Hematopoietic multipotent progenitor cell treated with erythropoietin and hydrocortisone succinate and interleukin-3 and kit ligand, for 15 days (in vitro differentiated cells): ENCODE results near the gene TMEM87B.
"Not testable (repeated sequence)": the region's sequence is repeated elsewhere in the genome, so short reads cannot be mapped to it uniquely, and the experiment has no call there.

Experiments used
- DNase-seq: peaks from one replicate; pipeline ENCODE4 v3.0.0-alpha.2; 2015; ENCODE audit warnings: low spot score

Gene TMEM87B

DNA sequence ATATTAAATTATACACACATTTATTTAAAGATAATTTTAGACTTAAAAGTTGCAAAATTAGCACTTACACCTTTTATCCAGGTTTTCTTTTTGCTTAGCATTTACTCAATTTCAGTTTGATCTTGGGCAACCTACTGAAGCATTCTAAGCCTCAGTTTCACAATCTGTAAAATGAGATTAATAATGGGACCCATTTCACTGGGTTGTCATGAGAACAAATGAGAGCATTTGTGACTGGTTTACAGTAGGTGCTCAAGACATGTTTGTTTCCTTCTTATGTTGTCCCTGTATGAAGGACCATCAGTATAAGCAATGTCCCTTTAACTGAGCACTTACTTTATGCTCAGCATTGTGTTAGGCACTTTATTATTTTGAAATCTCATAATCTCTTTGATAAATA lies 78.3 kb downstream of the TMEM87B start:
- no peak for DNase-seq

DNA sequence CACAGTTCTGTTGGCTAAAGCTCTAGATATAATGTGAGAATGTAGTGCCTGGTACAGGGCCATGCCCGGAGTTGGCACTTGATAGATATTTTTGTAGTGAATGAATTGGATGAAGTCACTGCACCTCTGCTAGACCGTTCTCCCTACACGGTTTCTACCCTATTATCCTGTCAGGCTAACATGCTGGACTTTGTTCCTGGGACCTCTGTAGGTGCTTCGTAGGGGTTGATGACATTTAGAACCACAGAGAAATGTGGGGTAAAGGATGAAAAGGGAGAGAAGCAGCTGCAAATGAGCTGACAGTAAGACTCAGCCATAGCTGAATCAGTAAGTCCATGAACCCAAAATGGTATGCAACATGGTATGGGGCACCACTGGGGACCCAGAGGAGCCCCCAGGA lies 79.1 kb downstream of the TMEM87B start:
- DNase-seq = no peak

DNA sequence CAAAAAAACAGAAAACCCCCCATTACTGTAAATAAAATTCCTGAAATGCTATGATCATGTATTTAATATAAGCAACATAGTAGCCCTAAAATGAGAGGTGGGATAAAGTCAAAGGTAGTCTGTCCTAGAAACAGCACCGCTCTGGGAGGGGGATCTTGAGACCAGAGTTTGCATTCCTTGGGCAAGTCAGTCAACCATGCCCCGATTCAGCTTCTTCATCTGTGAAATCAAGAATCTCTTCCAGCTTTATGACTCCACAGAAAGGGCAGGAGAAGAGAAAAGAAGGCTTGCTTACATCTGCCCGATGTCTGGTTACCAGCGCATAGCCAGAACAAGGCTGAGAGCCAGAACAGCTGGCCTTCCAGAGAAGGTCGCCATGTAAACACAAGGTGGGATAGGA lies 81.0 kb downstream of the TMEM87B start:
- DNase-seq = no peak

DNA sequence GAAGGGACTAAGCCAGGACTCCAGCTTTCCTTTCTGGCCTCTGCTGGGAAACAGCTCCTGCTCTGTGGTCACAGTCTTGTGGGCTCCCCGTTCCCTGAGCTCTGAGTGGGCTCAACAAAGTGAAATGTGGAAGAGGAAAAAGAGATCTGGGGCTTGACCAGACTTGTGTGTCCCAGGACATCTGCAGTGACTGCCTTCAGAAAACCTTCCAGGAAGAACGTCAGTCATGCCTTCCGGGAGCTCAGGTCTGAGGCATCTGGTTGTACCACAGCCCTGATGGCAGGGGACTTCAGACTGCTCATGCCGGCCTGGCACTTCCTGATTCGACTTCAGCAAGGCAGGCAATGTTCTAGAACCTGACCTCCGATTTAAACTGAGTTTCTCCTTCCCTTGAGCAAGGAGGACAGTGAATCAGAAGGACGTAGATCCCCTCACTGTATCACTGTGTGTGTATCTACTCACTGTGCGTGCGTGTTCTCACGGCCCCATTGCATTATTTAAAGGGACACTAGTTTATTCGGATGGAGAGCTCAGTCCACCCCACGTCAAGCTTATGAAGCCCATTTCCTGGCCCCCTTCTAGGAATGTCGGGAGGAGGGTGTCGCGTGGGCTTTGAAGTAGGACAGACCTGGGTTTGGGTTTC lies 82.6 kb downstream of the TMEM87B start:
- DNase-seq = no peak

DNA sequence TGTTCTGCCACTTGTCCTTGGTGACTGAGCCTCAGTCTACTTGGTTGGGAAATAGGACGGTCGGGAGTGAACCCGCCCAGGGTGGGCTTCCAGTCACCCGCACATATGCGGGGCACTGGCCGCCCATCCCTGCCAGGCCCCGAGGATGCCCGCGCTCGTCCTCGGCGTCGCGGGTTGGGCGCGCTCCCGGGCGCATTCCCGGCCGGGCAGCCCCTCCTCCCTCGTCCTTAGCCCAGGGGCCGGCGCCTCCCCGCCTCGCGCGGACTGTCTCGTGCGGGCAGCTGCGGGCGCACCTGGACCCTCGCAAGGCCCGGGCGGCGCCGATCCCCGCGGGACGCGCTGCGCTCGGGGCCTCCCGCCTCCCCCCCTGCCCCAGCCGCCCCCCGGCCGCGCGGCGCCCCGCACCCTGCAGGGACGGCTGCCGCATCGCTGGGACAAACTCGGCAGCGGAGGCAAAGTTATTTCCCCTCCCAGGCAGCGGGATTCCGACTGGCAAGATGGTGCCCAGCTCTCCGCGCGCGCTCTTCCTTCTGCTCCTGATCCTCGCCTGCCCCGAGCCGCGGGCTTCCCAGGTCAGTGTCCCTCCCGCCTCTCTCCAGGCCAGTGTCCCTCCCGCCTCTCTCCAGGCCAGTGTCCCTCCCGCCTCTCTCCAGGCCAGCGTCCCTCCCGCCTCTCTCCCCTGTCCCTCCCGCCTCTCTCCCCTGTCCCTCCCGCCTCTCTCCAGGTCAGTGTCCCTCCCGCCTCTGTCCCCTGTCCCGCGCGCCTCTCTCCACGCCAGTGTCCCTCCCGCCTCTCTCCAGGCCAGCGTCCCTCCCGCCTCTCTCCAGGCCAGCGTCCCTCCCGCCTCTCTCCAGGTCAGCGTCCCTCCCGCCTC lies 83.3 kb downstream of the TMEM87B start, which contains the start of gene FBLN7:
Gene FBLN7 (plus strand): TSS at position 227 of the 874 bp plus-strand sequence. CDS start 271 bp downstream, at position 498.
- no peak for DNase-seq

DNA sequence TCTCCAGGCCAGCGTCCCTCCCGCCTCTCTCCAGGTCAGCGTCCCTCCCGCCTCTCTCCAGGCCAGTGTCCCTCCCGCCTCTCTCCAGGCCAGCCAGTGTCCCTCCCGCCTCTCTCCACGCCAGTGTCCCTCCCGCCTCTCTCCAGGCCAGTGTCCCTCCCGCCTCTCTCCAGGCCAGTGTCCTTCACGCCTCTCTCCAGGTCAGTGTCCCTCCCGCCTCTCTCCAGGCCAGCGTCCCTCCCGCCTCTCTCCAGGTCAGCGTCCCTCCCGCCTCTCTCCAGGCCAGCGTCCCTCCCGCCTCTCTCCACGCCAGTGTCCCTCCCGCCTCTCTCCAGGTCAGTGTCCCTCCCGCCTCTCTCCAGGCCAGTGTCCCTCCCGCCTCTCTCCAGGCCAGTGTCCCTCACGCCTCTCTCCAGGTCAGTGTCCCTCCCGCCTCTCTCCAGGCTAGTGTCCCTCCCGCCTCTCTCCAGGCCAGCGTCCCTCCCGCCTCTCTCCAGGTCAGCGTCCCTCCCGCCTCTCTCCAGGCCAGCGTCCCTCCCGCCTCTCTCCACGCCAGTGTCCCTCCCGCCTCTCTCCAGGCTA lies 84.1 kb downstream of the TMEM87B start:
- not testable (repeated sequence) for DNase-seq

DNA sequence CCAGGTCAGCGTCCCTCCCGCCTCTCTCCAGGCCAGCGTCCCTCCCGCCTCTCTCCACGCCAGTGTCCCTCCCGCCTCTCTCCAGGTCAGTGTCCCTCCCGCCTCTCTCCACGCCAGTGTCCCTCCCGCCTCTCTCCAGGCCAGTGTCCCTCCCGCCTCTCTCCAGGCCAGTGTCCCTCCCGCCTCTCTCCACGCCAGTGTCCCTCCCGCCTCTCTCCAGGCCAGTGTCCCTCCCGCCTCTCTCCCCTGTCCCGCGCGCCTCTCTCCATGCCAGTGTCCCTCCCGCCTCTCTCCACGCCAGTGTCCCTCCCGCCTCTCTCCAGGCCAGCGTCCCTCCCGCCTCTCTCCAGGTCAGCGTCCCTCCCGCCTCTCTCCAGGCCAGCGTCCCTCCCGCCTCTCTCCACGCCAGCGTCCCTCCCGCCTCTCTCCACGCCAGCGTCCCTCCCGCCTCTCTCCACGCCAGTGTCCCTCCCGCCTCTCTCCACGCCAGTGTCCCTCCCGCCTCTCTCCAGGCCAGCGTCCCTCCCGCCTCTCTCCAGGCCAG lies 84.7 kb downstream of the TMEM87B start:
- DNase-seq = not testable (repeated sequence)

DNA sequence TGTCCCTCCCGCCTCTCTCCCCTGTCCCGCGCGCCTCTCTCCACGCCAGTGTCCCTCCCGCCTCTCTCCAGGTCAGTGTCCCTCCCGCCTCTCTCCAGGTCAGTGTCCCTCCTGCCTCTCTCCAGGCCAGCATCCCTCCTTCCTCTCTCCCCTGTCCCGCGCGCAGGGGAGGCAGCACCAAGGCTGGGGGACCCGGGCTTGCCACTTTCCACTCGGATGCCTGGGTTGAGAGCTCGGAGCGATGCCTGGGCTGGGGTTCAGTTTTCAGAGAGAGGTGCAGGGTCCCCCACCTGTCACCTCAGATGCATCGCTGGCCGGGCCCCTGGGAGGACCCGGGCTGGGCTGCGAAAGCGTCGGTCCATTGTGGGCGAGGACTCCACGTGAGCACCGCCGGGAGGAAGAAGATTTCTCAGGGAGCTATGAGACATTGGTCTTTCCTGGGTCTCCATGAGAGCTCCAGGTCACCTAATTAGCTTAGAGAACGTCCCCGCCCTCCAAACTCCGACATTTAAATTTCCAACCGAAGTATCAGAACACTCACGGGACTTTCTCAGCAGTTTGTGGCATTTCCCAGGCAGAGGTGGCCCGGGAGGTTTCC lies 85.2 kb downstream of the TMEM87B start:
- DNase-seq = no peak

DNA sequence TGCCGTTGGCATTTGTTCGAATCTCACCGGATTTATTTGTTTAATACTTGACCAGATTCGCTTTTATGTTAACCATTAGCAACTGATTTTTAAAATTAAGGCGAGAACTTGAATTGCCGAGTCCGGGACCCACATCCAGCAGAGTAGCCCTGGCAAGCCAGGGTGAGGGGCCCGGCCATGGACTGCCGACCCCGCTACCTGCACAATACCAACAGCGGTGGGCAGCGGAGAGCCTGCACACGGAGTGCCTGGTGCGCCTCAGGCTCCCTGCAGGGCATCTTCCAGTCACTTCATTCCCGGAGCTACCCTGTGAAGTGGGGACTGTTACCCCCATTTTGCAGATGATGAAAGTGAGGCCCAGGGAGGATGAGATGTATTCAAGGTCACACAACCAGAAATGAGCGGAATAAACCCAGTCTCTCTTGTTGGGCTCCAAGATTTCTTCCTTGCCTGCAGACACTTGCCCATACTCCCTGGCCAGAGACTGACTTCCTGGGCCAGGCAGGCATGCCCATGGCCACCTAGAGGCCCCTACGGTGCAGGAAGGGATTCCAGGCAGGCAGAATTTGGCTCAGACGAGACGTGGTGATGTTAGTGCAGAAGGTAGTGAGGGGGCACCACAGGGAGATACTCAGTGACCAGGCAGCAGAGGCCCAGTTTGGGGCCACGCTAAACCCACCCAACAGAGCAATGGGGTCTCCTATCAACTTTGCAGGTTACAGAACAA lies 86.0 kb downstream of the TMEM87B start:
- DNase-seq = no peak

DNA sequence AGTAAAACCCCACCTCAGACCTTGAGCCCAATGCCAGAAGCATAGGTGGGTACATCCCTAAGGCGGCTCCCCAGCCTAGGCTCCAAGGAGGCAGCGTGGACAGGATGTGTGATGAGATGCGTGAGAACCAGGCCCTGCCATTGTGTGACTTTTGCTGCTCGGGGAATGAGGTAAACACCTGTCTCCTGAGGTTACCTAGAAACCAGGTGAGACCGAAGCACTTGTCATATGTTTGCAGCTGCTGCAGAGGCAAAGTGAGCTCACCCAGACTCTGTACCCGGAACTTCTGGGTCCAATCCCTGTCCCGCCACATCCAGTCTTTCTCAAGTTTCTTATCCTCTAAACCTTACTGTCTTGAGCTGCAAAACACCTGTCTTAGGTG lies 86.5 kb downstream of the TMEM87B start:
- DNase-seq = no peak

DNA sequence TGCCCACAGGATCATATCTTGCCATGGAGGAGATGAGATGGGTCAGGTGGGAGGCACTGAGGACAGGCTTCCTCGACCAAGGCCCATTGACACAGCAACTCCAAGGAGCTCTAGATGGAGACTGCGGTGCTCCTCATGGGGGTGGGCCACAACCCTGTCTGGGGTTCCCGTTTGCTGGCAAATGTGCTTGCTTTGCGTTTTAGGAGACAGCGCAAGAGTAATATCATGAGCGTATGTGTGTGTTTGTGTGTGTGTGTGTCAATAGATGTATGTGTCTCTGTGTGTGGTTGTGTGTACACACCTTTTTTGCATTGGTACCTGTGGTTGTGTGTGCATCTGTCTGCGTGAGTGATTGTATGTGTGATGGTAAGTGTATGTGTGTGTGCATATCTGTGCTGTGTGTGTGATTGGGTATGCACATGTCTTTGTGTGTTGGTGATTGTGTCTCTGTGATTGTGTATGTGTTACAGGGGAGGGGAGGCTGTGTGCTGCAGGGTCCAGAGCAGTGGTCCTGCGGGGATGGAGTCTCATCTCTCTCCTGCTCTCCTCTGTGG lies 87.5 kb downstream of the TMEM87B start:
- no peak for DNase-seq

DNA sequence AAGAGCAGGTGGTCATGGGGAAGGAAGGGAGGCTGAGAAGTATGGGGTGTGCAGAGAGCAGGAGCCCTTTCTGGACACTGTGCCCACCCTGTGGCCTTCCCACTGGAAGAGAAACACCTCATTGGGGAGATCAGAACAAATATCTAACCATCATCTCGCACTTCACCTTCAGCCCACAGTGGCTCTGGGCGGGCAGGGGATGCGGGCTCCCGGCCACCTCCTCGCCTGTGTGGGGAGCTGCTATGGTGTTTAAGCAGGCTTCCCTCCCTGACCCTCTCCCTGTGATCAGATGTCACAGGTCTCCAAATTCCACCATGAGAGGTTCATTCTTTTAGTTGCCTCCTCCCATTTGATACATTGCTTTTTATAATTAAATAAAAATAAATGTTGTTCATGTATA lies 88.1 kb downstream of the TMEM87B start:
- DNase-seq = no peak

DNA sequence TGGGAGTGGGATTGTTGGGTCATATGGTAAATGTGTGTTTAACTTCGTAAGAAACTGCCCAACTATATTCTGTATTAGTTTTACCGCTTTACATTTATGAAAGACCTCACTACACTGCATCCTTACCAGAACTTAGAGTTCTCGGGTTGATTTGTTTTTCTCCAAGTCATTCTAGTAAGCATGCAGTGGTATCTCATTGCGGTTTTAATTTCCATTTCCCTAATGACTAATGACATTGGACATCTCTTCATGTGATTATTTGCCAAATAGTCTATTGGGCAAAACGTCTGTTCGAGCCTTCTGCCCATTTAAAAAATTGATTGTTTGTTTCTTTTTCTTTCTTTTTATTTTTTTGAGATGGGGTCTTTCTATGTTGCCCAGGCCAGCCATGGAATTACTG lies 89.9 kb downstream of the TMEM87B start:
- DNase-seq = no peak

DNA sequence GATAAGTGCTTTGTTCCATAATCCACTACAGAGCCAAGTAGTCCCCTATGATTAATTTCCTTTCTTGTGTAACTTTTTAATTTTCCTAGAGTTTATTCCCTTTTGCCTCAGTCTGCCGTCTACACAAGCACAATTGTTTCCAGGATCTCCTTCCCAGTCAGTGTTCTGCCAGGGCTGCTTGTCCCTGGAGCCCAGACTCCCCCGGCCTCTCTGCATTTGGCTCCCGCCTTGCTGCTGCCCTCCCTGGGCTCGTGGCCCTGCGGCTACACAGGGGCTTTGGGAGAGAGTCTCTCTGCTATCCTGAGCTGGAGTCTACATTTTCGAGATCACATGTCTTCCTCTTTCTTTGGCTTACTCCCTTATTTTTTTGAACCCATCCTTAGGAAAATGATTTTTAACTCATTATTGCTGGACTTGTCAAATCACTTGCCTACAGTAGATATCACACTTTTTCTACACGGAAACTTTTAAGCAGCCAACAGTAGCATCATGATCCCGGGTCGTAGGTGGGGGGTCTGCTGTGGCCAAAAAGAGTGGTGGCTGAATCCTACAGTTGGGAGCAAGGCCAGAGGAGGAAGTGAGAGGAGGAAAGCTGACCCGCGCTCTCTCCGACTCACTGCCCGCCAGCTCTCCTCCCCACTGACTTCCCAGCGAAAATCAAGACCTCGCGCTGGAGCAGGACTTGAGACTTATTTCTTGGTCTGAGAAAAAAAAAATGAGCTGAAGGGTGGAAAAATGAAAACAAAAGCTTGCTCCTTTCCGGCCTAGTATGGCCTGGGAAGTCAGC lies 92.5 kb downstream of the TMEM87B start:
- no peak for DNase-seq

DNA sequence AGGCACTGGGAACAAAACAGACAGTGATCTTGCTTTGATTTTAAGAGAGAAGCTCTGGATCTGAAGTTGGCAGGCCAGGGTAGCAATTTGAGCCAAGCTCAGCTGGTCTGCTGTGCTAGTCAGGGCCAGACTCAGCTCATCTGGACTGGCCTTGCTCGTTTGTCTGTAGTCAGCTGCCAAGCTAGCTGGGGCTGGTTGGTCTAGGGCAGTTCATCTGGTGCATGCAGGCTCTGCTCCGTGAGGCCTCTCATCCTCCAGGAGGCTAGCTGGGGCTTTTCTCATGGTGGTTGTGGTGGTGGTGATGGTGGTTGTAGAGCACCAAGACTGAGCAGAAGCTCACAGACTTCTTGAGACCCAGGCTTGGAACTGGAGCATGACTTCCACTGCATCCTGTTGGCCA lies 93.4 kb downstream of the TMEM87B start:
- DNase-seq = no peak

DNA sequence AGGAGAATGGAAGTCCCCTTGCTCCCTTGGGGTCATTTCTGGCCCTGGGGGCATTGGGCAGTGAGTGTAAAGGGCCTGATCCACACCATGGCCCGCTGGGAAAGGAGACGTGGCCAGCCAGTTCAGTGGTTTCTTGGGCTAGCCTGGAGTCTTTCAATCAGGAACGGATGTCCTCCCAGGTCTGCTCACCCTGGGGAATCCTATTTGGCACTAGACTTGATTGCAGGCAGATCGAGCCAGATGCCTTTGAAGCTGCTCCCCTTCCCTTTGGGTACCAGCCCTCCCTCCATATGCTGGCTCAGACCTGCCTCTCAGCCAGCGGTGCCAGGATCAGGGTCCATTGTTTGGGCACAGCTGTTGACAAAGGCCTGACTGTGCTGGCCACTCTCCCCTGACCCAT lies 94.1 kb downstream of the TMEM87B start:
- no peak for DNase-seq

DNA sequence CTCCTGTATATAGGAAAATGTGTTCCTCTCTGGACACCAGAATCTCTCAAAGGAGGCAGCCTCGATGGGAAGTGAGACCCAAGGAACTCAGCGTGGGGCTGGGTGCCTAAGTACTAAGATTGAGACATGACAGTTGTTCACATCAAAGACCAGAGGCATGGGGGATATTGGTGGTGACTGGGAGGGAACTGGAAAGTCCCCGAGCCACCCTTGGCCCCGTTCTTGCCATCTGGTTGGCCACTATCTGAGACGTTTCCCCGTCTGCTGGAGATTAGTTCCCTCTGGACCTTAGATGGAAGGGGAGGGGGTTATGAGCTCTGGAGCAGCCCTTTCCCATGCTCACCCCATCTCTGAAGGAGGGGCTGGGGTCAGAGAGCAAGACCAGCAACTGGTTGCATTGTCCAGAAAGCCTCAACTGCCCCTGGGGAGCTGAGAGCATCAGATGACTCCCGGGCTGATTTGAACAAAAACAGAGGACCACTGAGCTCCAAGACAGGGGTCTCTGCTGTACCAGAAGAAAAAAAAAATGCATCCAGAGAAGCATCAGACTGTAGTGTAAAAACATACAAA lies 94.9 kb downstream of the TMEM87B start:
- DNase-seq = no peak

DNA sequence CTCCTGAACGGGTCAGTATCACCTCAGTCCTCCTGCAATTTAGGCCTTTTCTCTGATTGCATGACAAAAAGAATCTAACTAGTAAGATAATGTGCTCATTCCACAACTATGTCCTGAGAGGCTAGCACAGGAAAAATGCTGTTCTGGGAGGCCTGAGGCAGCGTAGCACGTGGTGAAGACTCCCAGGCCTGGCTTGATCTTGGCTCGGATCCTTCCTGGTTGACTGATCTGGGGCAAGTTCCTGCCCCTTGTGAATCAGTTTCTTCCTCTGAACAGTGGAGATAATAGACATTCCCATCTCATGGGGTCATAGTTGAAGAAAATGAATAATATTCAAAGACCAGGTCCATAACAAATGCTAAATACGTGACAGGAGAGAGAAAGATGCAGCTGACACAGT lies 95.4 kb downstream of the TMEM87B start:
- DNase-seq = no peak

DNA sequence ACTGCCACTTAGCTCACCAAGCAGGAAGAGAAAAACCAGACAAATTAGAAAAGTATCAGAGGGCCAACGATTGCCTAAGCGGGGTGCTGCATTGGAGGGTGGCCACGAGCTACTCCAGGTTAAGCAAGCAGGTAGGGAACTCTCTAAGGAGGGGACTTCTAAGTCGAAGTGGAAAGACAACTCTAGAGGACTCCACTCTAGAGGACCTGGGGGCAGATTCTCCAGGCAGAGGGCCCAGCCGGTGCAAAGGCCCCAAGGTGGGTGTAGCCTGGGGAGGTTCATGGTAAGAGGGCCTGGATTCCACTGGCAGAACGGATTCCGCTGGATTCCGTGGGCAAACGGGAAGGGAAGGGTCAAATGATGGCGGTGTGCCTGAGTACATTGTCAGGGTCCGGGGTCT lies 95.8 kb downstream of the TMEM87B start:
- no peak for DNase-seq

DNA sequence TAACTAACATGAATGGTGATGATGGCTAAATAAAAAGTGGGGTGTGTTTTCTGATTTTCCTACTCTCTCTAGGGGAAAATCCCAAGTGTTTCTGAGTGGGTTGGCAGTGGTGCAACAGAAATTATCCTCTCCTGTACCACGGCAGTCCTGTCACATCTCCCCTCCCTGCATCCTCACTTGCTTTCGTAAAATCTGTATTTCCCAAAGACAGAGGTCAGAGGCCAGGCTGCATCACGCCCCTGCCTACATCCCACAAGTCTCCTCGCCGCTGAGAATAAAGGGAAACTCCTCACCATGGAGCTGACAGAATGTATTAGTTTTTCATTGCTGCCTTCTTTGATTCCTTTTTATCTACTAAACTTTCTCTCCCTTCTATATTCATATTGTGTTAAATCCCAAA lies 96.2 kb downstream of the TMEM87B start:
- DNase-seq = no peak
